Measurements from ENCODE around the gene SHISAL2B. TPM values are rescaled to one million over a fixed set of nuclear protein-coding genes. Genes with fewer than 3 reads are reported as not detected.
"Not testable (repeated sequence)": the region's sequence is repeated elsewhere in the genome, so short reads cannot be mapped to it uniquely, and the experiment has no call there.

SHISAL2B gene
- total RNA-seq: not detected

DNA sequence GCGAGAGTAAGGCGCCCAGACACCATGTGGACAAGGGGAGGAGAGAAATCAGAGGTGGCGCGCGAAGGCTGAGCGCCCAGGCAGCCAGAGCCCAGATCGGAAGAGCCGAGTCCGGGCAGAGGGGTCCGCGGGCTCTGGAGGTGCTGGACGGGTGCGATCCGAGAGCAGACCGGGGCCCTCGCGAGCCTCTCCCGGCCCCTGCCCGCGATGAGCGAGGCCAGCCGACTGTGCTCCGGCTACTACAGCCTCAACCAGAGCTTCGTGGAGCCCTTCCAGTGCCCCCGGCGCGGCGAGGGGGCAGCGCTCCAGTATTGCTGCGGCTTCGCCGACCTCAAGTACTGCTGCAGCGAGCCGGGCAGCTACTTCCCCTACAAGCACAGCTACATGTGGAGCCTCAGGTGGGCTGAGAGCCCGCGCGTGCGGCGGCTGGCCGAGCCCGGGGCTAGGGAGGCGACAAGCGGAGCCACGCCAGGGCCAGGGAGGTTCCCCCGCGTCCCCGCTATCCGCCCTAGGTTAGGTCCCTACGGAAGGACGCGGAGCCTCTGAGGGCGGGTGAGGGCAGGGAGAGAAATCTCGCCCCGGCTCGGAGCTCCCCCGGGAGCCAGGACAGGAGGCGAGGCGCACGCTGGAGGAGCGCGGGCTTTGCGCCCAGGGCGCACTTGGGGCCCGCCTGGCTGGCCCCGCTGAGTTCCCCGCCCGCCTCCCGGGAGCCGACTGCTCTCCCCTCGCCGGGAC, at the start of gene SHISAL2B:
Gene SHISAL2B (plus strand): TSS at position 87 of the 735 bp plus-strand sequence. CDS start 121 bp downstream, at position 208.
- Mint-ChIP-seq H3K4me1 (ENCODE audit: low read depth) (peaks cover 10% of the 10 kb centered on the region), H3K9me3 (peaks cover 3% of the 10 kb centered on the region), H3K27me3 (peaks cover 32% of the 10 kb centered on the region), H3K27ac (no peak within 1 kb of the TSS), H3K4me3 (no peak within 1 kb of the TSS), H3K36me3 (no peaks in the 10 kb centered on the region)
- ChIA-PET POLR2A (no interaction called here), CTCF (interaction anchor here (0.7 kb wide), 1 partner anchor 88 kb away, joined by 3 read pairs; no protein-coding TSS in a partner anchor)
- no peak for DNase-seq
- intact Hi-C loops (cut with micrococcal nuclease): no loop called here

DNA sequence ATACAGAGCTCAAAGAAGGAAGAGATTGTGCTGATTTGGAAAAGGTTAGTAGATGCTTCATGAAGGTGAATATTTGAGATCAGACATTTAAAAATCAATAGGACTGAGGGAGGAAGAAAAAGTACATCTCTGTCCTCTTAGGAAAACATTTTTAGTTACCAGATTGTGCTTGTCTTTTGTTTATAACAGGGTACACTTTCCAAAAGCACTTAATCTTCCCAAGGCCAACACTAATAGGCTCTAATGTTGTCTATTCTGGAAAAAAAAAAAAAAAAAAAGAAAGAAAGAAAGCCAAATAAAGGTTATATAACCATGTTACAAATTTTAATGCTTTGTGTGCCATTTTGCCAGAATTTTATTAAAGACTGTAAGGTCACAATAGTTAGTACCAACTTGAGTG, 45.5 kb upstream of the SHISAL2B start:
- no peaks in the 10 kb centered on the region for H3K9me3 Mint-ChIP-seq
- DNase-seq: no peak
- intact Hi-C loops (cut with micrococcal nuclease): no loop called here
- H3K27ac Mint-ChIP-seq: no peak overlapping the region
- H3K36me3 Mint-ChIP-seq: no peaks in the 10 kb centered on the region
- no peak overlapping the region for H3K4me3 Mint-ChIP-seq
- no peaks in the 10 kb centered on the region for H3K27me3 Mint-ChIP-seq
- no peaks in the 10 kb centered on the region for H3K4me1 Mint-ChIP-seq (ENCODE audit: low read depth)
- POLR2A ChIA-PET: no interaction called here
- CTCF ChIA-PET: no interaction called here

DNA sequence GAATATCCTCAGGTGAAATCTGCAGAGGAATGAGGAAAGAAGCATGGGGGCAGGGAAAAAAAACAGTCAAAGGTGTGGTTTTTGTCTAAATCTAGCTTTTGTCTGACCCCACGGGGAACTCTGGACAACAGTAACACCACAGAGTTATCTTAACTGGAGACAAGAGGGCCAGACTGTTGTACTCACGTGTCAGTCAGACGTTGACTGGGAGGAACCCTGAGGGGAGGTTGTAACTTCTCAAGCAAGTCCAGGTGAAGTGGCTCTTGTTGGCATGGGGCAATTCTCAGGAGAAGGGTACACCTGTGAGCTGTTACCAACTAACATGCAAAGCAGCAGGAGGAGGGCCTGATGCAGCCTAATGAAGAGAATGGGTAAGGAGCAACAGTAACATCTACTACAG, 44.1 kb upstream of the SHISAL2B start:
- no peak overlapping the region for H3K4me3 Mint-ChIP-seq
- CTCF ChIA-PET: interaction anchor here (1.0 kb wide), 1 partner anchor 10 kb away, joined by 3 read pairs; no protein-coding TSS in a partner anchor

DNA sequence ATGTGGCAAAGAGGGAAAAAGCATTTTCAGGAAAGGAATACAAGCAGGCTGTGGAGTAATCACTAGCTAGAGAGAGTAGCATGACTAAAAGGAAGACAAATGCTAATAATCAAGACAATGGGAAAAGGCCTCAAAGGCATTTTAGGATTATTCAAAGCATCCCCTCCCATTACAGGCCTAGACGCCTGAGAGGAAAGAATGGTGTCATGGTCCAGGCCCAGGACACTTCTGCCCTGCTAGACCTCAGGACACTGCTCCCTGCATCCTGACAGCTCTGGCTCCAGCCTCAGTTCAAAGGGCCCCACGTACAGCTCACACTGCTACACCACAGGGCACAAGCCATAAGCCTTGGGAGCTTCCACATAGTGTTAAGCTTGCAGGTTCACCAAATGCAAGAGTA, 40.8 kb upstream of the SHISAL2B start:
- no peak overlapping the region for H3K4me3 Mint-ChIP-seq
- ChIA-PET POLR2A (no interaction called here), CTCF (no interaction called here)
- intact Hi-C loops (cut with micrococcal nuclease): no loop called here
- H3K27me3 Mint-ChIP-seq: no peaks in the 10 kb centered on the region
- no peaks in the 10 kb centered on the region for H3K36me3 Mint-ChIP-seq
- H3K4me1 Mint-ChIP-seq (ENCODE audit: low read depth): no peaks in the 10 kb centered on the region
- H3K9me3 Mint-ChIP-seq: no peaks in the 10 kb centered on the region
- DNase-seq: no peak
- H3K27ac Mint-ChIP-seq: no peak overlapping the region

More for the DNA sequence above, 44.1 kb upstream of the SHISAL2B start:
- no peak overlapping the region for H3K27ac Mint-ChIP-seq
- H3K4me1 Mint-ChIP-seq (ENCODE audit: low read depth): no peaks in the 10 kb centered on the region
- POLR2A ChIA-PET: no interaction called here
- no peaks in the 10 kb centered on the region for H3K9me3 Mint-ChIP-seq
- no peak for DNase-seq
- H3K36me3 Mint-ChIP-seq: no peaks in the 10 kb centered on the region
- H3K27me3 Mint-ChIP-seq: no peaks in the 10 kb centered on the region
- intact Hi-C loops (cut with micrococcal nuclease): no loop called here

GRCh38 chr5:64653766-64654560, 36.3 kb upstream of the SHISAL2B start:
- Mint-ChIP-seq H3K36me3 (no peaks in the 10 kb centered on the region), H3K4me1 (ENCODE audit: low read depth) (no peaks in the 10 kb centered on the region), H3K27me3 (no peaks in the 10 kb centered on the region), H3K9me3 (no peaks in the 10 kb centered on the region), H3K4me3 (no peak overlapping the region), H3K27ac (no peak overlapping the region)
- no peak for DNase-seq
- ChIA-PET CTCF (no interaction called here), POLR2A (no interaction called here)
- intact Hi-C loops (cut with micrococcal nuclease): no loop called here

GRCh38 chr5:64654561-64654938, 35.8 kb upstream of the SHISAL2B start:
- CTCF ChIA-PET: no interaction called here
- POLR2A ChIA-PET: no interaction called here
- Mint-ChIP-seq H3K36me3 (no peaks in the 10 kb centered on the region), H3K4me3 (no peak overlapping the region), H3K4me1 (ENCODE audit: low read depth) (no peaks in the 10 kb centered on the region), H3K27me3 (no peaks in the 10 kb centered on the region), H3K9me3 (no peaks in the 10 kb centered on the region), H3K27ac (no peak overlapping the region)
- intact Hi-C loops (cut with micrococcal nuclease): no loop called here
- DNase-seq: no peak

DNA sequence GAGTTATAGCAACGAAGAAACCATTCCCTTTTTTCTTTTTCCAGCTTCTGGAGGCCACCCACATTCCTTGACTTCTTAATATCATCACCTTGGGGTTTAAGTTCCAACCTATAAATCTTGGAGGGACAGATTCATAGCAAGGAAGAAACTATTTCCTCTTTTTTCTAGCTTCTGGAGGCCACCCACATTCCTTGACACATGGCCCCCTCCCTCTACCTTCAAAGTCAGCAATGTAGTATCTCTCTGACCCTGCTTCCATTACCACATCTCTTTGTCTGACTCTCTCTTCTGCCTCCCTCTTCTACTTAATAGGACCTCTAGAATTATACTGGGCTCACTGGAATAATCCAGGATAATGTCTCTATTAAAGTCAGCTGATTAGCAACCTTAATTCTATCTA, 34.7 kb upstream of the SHISAL2B start:
- DNase-seq: no peak
- Mint-ChIP-seq H3K9me3 (no peaks in the 10 kb centered on the region), H3K27me3 (no peaks in the 10 kb centered on the region), H3K27ac (no peak overlapping the region), H3K4me3 (no peak overlapping the region), H3K4me1 (ENCODE audit: low read depth) (no peaks in the 10 kb centered on the region), H3K36me3 (no peaks in the 10 kb centered on the region)
- CTCF ChIA-PET: no interaction called here
- intact Hi-C loops (cut with micrococcal nuclease): no loop called here
- POLR2A ChIA-PET: no interaction called here

DNA sequence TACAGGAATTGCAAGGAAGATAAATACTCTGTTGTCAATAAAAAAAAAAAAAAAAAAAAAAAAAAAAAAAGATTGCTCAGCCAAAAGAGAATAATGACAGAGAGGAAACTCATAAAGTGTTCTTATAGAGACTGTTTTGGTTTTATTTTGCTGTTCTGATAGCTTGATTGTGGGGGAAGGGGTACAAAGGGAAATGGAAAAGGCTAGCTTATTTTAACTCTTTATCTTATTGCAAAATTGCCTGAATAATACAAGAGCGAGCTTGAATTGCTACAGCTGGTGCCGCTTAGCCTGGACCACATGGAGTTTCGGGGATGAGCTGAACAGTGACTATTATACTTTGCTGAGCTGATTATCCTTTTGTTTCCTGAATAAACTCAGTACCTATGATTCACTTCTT, 31.0 kb upstream of the SHISAL2B start:
- no peak overlapping the region for H3K4me3 Mint-ChIP-seq
- CTCF ChIA-PET: interaction anchor here (1.0 kb wide), 2 partner anchors 23 to 24 kb away, joined by 3 to 4 read pairs; no protein-coding TSS in a partner anchor
- no peak for DNase-seq
- H3K27ac Mint-ChIP-seq: no peak overlapping the region
- POLR2A ChIA-PET: interaction anchor here (0.7 kb wide), 1 partner anchor 217 kb away, joined by 5 read pairs; no protein-coding TSS in a partner anchor
- intact Hi-C loops (cut with micrococcal nuclease): no loop called here
- H3K4me1 Mint-ChIP-seq (ENCODE audit: low read depth): no peaks in the 10 kb centered on the region
- no peaks in the 10 kb centered on the region for H3K36me3 Mint-ChIP-seq
- peaks cover 3% of the 10 kb centered on the region for H3K27me3 Mint-ChIP-seq
- no peaks in the 10 kb centered on the region for H3K9me3 Mint-ChIP-seq

DNA sequence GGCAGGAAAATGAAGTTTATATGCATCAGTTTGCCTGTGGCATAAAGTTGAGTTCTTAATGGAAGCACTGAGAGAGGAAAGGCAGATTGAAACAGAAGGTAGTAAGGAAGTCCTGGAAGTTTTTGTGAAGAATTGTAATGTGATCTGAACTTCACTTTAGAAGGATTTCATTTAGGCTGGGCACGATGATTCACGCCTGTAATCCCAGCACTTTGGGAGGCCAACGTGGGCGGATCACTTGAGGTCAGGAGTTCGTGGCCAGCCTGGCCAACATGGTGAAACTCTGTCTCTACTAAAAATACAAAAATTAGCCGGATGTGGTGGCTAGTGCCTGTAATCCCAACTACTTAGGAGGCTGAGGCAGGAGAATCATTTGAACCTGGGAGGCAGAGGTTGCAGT, 27.1 kb upstream of the SHISAL2B start:
- intact Hi-C loops (cut with micrococcal nuclease); H3K36me3 Mint-ChIP-seq; H3K9me3 Mint-ChIP-seq; CTCF ChIA-PET; H3K4me3 Mint-ChIP-seq; H3K4me1 Mint-ChIP-seq (ENCODE audit: low read depth); DNase-seq; POLR2A ChIA-PET; H3K27ac Mint-ChIP-seq: not testable (repeated sequence)
- peaks cover 10% of the 10 kb centered on the region for H3K27me3 Mint-ChIP-seq

- Mint-ChIP-seq H3K36me3 (no peaks in the 10 kb centered on the region), H3K9me3 (no peaks in the 10 kb centered on the region), H3K27me3 (peaks cover 14% of the 10 kb centered on the region), H3K27ac (no peak overlapping the region), H3K4me1 (ENCODE audit: low read depth) (no peaks in the 10 kb centered on the region), H3K4me3 (no peak overlapping the region)
- POLR2A ChIA-PET: no interaction called here
- DNase-seq: no peak
- CTCF ChIA-PET: no interaction called here
- intact Hi-C loops (cut with micrococcal nuclease): no loop called here
Observed at GRCh38 chr5:64665243-64665642, 25.1 kb upstream of the SHISAL2B start.

- DNase-seq: no peak
- Mint-ChIP-seq H3K27me3 (peaks cover 14% of the 10 kb centered on the region), H3K9me3 (no peaks in the 10 kb centered on the region), H3K36me3 (no peaks in the 10 kb centered on the region), H3K27ac (no peak overlapping the region), H3K4me1 (ENCODE audit: low read depth) (no peaks in the 10 kb centered on the region), H3K4me3 (no peak overlapping the region)
- ChIA-PET CTCF (no interaction called here), POLR2A (no interaction called here)
- intact Hi-C loops (cut with micrococcal nuclease): no loop called here
Observed at GRCh38 chr5:64666078-64666477, 24.2 kb upstream of the SHISAL2B start.

GRCh38 chr5:64667068-64667467, 23.2 kb upstream of the SHISAL2B start:
- Mint-ChIP-seq H3K27ac (no peak overlapping the region), H3K36me3 (no peaks in the 10 kb centered on the region), H3K4me3 (no peak overlapping the region), H3K4me1 (ENCODE audit: low read depth) (no peaks in the 10 kb centered on the region), H3K9me3 (no peaks in the 10 kb centered on the region), H3K27me3 (peaks cover 14% of the 10 kb centered on the region)
- ChIA-PET POLR2A (no interaction called here), CTCF (no interaction called here)
- intact Hi-C loops (cut with micrococcal nuclease): no loop called here
- no peak for DNase-seq

GRCh38 chr5:64670277-64670676, 20.0 kb upstream of the SHISAL2B start:
- peaks cover 9% of the 10 kb centered on the region for H3K27me3 Mint-ChIP-seq
- no peak overlapping the region for H3K4me3 Mint-ChIP-seq
- no peaks in the 10 kb centered on the region for H3K9me3 Mint-ChIP-seq
- no peak overlapping the region for H3K27ac Mint-ChIP-seq
- no peak for DNase-seq
- H3K36me3 Mint-ChIP-seq: no peaks in the 10 kb centered on the region
- H3K4me1 Mint-ChIP-seq (ENCODE audit: low read depth): no peaks in the 10 kb centered on the region
- CTCF ChIA-PET: interaction anchor here (1.1 kb wide), 1 partner anchor 35 kb away, joined by 3 read pairs; no protein-coding TSS in a partner anchor
- POLR2A ChIA-PET: no interaction called here
- intact Hi-C loops (cut with micrococcal nuclease): no loop called here
